ENCODE measurements around the gene KDM4D. TPM values are rescaled to one million over a fixed set of nuclear protein-coding genes. Genes with fewer than 3 reads are reported as not detected.
A peak's percentile ranks its signal among the peaks of the same experiment; 100 is the strongest.

KDM4D gene
- total RNA-seq, 1 donor from 2014 or later: 0.52 TPM

DNA sequence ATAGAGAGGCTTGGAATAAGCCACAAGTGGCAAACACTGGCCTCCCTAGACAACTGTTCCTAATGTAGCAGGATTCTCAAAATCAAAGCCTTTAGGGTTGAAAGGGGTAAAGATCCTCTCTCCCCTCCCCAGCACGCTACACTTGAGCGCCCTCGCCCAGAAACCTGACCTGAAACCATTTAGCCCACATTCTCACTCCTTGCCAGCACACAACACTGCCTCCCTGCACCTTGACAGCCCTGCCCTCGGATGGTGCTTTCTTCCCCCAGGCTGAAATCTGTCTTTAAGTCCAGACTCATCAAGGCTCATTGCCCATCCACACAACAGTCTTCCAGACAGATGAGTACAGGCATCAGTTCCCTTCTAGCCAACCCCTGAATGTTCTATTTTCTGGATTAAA lies 26.7 kb upstream of the KDM4D start:
- TF ChIP-seq, protein P1, sequence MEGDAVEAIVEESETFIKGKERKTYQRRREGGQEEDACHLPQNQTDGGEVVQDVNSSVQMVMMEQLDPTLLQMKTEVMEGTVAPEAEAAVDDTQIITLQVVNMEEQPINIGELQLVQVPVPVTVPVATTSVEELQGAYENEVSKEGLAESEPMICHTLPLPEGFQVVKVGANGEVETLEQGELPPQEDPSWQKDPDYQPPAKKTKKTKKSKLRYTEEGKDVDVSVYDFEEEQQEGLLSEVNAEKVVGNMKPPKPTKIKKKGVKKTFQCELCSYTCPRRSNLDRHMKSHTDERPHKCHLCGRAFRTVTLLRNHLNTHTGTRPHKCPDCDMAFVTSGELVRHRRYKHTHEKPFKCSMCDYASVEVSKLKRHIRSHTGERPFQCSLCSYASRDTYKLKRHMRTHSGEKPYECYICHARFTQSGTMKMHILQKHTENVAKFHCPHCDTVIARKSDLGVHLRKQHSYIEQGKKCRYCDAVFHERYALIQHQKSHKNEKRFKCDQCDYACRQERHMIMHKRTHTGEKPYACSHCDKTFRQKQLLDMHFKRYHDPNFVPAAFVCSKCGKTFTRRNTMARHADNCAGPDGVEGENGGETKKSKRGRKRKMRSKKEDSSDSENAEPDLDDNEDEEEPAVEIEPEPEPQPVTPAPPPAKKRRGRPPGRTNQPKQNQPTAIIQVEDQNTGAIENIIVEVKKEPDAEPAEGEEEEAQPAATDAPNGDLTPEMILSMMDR (IDR thresholded peaks at IDR 0.05): no peak
- intact Hi-C loops (cut with DNase I): no loop called here

DNA sequence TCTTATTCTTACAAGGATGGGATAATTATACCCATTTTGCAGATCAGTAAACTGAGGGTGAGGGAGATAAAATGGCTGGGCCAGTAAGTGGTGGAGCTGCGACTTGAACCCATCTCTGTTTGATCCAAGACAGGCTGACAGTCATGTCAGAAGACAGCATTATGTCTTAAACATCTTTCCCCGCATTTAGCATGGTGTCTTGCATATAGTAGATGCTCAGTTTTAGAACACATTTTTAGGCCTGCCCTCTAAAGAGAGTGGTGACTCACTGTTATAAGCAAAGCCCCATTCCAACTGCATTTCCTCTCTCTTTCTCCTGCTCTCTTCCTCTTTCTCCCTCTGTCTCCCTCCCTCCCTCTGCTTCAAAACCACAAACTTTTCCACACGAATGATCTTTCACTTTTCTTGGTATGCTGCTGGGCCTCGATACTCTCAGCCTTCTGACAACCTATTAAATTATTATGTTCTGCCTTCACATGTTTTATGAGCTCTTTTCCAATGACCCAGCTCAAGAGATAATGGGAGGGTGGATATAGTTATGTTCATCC lies 25.4 kb upstream of the KDM4D start:
- no peaks in the 10 kb centered on the region for H3K9me3 ChIP-seq
- no peak overlapping the region for H3K4me3 ChIP-seq
- intact Hi-C loops (cut with DNase I): no loop called here
- ATAC-seq: peak; percentile 25
- no peak for DNase-seq
- H3K36me3 ChIP-seq: no peaks in the 10 kb centered on the region
- no peaks in the 10 kb centered on the region for H3K4me1 ChIP-seq
- H3K27me3 ChIP-seq: no peaks in the 10 kb centered on the region
- TF ChIP-seq, protein P1 (IDR thresholded peaks at IDR 0.05): no peak
- no peak overlapping the region for H3K27ac ChIP-seq

More for the DNA sequence above, 26.7 kb upstream of the KDM4D start:
- Histone ChIP-seq H3K27ac (no peak overlapping the region), H3K9me3 (no peaks in the 10 kb centered on the region), H3K4me1 (no peaks in the 10 kb centered on the region), H3K4me3 (no peak overlapping the region), H3K36me3 (no peaks in the 10 kb centered on the region), H3K27me3 (no peaks in the 10 kb centered on the region)
- DNase-seq (no peak), ATAC-seq (no peak)

GRCh38 chr11:94954753-94955152 lies 18.8 kb upstream of the KDM4D start:
- Histone ChIP-seq H3K4me3 (no peak overlapping the region), H3K4me1 (no peaks in the 10 kb centered on the region), H3K27ac (no peak overlapping the region), H3K9me3 (no peaks in the 10 kb centered on the region), H3K36me3 (no peaks in the 10 kb centered on the region), H3K27me3 (no peaks in the 10 kb centered on the region)
- ATAC-seq (no peak), DNase-seq (no peak)
- TF ChIP-seq, protein P1 (IDR thresholded peaks at IDR 0.05): no peak
- intact Hi-C loops (cut with DNase I): no loop called here

DNA sequence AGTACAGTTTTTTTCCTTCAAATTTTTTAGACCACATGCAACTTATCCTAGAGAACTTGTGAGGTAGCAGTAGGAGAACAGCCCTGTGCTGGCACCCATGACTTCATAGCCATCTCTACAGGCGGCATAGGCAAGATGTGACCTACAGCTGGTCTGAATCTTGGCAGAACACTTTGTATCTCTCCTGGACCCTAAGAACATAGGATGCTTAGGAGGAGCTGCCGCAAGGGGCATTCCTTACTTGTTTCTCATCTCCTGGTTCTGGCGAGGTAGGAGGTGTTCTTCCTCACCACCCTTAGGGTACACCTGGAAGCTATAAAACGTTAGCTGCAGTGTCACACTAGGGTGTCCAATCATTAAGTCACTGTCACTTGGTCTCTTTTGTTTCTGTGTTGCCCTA lies 16.5 kb upstream of the KDM4D start:
- intact Hi-C loops (cut with DNase I): no loop called here
- H3K36me3 ChIP-seq: peaks cover 19% of the 10 kb centered on the region
- H3K9me3 ChIP-seq: no peaks in the 10 kb centered on the region
- no peaks in the 10 kb centered on the region for H3K27me3 ChIP-seq
- no peak for DNase-seq
- H3K27ac ChIP-seq: no peak overlapping the region
- TF ChIP-seq, protein P1 (IDR thresholded peaks at IDR 0.05): no peak
- no peaks in the 10 kb centered on the region for H3K4me1 ChIP-seq
- H3K4me3 ChIP-seq: no peak overlapping the region
- ATAC-seq: no peak

DNA sequence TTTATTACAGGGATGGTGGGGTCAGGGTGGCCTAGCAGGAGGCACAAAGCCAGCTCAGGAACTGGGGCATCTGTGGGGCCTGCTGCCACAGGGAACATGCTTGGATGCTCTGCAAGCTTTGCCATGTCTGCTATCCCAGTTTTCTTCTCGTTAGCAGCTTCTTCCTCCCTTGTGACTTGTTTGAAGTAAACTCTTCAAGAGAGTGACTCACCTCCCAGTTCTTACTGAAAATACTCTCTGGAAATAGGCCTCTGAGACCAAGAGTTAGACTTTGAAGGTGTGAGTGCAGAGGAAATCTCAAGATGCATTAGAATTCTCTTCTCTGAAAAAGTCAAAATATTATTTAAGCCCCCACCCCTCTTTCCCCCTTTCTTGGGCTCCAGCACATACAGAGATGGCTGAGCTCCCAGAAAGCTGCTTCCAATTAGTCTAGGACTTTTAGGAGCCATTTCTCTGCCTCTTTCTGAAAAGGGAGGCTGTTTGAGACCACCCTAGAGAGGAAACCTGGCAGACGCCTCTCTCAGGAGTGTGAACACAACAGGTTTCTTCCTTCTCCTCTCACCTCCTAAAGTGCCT lies 15.3 kb upstream of the KDM4D start:
- Histone ChIP-seq H3K9me3 (no peaks in the 10 kb centered on the region), H3K27me3 (no peaks in the 10 kb centered on the region), H3K27ac (no peak overlapping the region), H3K4me1 (no peaks in the 10 kb centered on the region), H3K36me3 (peaks cover 32% of the 10 kb centered on the region), H3K4me3 (no peak overlapping the region)
- ATAC-seq: no peak
- TF ChIP-seq, protein P1 (IDR thresholded peaks at IDR 0.05): no peak
- no peak for DNase-seq
- intact Hi-C loops (cut with DNase I): no loop called here
